ENCODE results near the gene RPS21. TPM values are rescaled to one million over a fixed set of nuclear protein-coding genes. Genes with fewer than 3 reads are reported as not detected.

The RPS21 gene
- polyA plus RNA-seq, 1 donor = 1,182 TPM

GRCh38 chr20:62381202-62381797, 5.6 kb upstream of the RPS21 start:
- no peak for DNase-seq

GRCh38 chr20:62381842-62382241, 5.1 kb upstream of the RPS21 start:
- no peak for DNase-seq

GRCh38 chr20:62382306-62383198, 4.4 kb upstream of the RPS21 start:
- DNase-seq = no peak

GRCh38 chr20:62387219-62387913, 463 bp downstream of the RPS21 start:
- no peak for DNase-seq

GRCh38 chr20:62387933-62388635, 1.2 kb downstream of the RPS21 start:
- DNase-seq = no peak

GRCh38 chr20:62388839-62389600, 2.1 kb downstream of the RPS21 start:
- no peak for DNase-seq

GRCh38 chr20:62389601-62390087, 2.7 kb downstream of the RPS21 start:
- no peak for DNase-seq

- DNase-seq = no peak
Measured at GRCh38 chr20:62390317-62391164, 3.6 kb downstream of the RPS21 start.

- DNase-seq = no peak
Measured at GRCh38 chr20:62391165-62392076, 4.5 kb downstream of the RPS21 start.

GRCh38 chr20:62392077-62392418, 5.1 kb downstream of the RPS21 start:
- no peak for DNase-seq

- DNase-seq = no peak
Measured at GRCh38 chr20:62392621-62393334, 5.9 kb downstream of the RPS21 start.

- DNase-seq = no peak
Measured at GRCh38 chr20:62393335-62393665, 6.4 kb downstream of the RPS21 start.

GRCh38 chr20:62393830-62394229, 6.9 kb downstream of the RPS21 start:
- DNase-seq = no peak

GRCh38 chr20:62394248-62395245, 7.6 kb downstream of the RPS21 start:
- DNase-seq = no peak

- no peak for DNase-seq
Measured at GRCh38 chr20:62395311-62396242, 8.7 kb downstream of the RPS21 start.

- DNase-seq = no peak
Measured at GRCh38 chr20:62396367-62397239, 9.7 kb downstream of the RPS21 start.

All from hindlimb muscle (tissue), 1 donor.